GM11168 (cell line): ENCODE data around the gene CSRNP2.
"Not testable (repeated sequence)": the region's sequence is repeated elsewhere in the genome, so short reads cannot be mapped to it uniquely, and the experiment has no call there.

ENCODE experiments used
- in situ Hi-C: fragments of 300-500 bp; cut with MboI; formaldehyde crosslinking; loops from one replicate; pipeline ENCODE4 v1.12.0; 2022; ENCODE audit warnings: low sequenced_read_pairs; ENCODE audit not compliant: unreplicated experiment

The CSRNP2 gene

DNA sequence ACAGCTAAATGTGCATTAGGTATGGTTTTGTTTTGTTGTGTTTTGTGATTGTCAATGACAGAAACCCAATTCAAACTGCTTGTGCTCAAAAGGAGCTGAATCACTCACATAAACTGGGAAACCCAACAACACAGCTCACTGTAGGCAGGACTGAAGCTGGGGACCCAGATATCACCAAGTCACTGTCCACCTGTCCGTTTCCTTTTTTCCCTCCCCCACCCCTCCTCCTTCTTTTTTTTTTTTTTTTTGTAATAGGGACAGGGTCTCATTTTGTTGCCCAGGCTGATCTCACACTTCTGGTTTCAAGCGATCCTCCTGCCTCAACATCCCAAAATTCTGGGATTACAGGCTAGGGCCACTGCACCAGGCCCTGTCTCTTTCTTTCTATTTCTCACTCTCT lies 50.3 kb downstream of the CSRNP2 start:
- in situ Hi-C loops, result no loop called here

DNA sequence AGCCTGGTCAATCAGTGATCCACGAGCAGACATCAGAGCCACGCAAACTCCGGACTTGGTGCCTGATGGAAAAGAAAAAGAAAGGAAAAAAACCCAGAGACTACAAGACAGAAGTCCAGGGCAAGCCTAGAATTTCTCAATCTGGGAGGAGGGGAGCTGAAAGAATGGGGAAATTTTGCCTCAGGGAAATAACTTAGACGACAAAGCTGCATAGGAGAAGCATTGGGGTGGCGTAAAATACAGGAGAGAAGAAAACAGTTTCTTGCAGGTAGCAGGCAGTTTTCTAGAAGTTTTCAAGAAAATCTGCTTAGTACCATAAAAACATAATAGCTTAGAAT lies 54.6 kb downstream of the CSRNP2 start:
- in situ Hi-C loops, result no loop called here

GRCh38 chr12:51028126-51028812 lies 55.1 kb downstream of the CSRNP2 start:
- in situ Hi-C loops, result no loop called here

DNA sequence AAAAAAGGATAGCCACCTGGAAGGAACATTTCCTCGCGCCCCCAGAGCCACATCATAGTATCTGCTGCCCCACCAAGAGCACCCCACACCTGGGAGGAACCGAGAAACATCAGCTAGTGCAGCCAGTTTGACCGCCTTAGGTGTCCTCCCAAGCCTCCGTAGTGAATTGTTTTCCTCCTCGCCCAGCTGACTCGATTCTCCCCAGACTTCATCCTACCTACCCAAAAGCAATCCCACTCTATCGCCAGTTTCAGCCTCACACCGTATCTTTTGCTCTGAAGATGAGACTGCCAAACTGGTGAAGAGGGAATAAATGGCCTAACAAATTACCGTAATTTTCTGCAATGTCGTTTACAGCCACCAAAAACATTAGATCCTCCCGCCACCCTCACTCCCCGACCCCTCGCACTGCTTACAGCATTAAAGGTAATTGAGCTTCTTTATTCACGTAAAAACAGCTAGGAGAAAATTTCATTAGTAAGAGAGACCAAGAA lies 56.0 kb downstream of the CSRNP2 start:
- in situ Hi-C loops, result no loop called here

- in situ Hi-C loops, result no loop called here
These were observed 57.4 kb downstream of the CSRNP2 start, which contains the start of gene SLC11A2 for GRCh38 chr12:51025836-51026638. SLC11A2 (minus strand) TSS chr12:51026384; CDS start chr12:51010728, 15,656 bp downstream.

DNA sequence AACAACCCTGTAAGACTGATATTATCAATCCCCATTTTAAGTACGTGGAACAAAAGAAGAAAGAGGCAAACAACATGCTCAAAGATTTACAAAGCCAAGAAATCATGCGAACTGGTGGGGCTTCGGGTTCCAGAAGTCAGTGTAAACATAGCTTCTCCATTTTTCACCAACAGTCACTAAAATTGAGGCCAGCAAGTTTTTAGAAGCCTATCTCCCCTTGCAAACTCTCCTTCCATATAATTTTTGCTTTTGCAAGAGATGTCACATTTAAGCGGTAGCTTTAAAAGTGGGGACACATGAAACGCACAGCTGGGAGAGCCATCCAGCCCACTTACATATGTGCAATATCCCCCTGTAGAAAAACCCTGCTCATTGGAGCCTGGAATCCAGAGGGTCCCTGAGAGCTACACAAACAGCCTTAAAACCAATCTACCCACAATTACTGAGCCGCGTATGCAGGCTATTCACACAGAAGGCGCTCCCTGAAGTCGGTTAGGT lies 58.0 kb downstream of the CSRNP2 start:
- in situ Hi-C loops, result no loop called here

GRCh38 chr12:51023625-51024382 lies 59.6 kb downstream of the CSRNP2 start:
- in situ Hi-C loops, result no loop called here

DNA sequence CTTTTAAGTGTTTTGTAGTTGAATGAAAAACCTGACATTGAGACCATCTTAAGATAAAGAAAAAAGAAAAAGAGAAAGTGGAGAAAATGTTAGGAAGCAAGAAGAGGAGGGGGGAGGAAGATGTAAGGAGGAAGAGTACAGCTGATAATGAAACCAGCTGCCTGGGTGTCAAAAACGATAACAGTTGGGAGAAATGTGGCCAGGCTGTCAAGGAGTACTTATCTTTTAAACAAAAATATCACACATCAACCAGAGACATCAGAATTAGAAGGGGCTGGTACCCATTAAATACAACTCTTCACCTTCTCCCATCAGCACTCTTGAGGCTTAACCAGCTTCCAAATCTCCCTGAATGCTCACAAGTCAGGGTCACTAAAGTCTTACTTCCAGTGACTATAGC lies 61.7 kb downstream of the CSRNP2 start:
- in situ Hi-C loops, result no loop called here

DNA sequence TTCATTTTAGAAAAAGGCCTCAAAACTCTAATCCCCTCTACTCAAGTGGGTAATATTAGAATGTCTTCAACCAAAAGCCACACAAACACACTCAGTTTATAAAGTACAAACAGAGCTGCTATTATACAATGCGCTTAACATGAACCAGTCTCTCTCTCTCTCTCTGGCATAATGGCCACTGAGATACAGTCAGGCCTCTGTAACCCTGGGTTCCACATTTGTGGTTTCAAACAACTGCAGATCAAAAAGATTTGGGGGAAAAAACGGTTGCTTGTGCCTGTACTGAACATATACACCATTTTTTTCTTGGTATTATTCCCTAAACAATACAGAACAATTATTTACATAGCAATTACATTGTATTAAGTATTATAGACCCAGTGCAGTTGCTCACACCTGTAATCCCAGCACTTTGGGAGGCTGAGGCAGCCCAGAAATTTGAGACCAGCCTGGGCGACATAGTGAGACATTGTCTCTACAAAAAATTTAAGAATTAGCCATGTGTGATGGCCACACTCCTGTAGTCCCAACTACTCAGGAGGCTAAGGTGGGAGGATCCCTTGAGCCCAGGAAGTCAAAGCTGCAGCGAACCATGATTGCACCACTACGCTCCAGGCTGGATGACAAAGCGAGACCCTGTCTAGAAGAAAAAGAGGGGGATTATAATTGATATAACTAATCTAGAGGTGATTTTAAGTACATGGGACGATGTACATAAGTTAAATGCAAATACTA lies 62.8 kb downstream of the CSRNP2 start:
- in situ Hi-C loops, result no loop called here

DNA sequence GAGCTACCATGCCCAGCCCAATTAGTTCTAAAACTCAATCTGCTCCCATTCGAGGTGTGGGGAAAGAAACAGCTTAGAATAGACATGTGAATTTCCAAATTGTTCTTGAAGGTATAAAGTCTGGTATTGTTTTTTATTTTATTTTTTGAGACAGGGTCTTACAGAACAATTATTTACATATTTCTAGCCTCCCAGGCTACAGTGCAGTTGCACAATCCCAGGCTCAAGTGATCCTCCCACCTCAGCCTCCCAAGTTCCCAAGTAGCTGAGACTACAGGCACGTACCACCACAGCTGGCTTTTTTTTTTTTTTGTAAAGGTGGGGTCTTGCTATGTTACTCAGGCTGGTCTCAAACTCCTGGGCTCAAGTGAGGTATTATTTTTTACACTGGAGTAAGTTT lies 63.5 kb downstream of the CSRNP2 start:
- in situ Hi-C loops, result no loop called here

- in situ Hi-C loops, result no loop called here
These were observed 64.4 kb downstream of the CSRNP2 start for GRCh38 chr12:51018956-51019355.

DNA sequence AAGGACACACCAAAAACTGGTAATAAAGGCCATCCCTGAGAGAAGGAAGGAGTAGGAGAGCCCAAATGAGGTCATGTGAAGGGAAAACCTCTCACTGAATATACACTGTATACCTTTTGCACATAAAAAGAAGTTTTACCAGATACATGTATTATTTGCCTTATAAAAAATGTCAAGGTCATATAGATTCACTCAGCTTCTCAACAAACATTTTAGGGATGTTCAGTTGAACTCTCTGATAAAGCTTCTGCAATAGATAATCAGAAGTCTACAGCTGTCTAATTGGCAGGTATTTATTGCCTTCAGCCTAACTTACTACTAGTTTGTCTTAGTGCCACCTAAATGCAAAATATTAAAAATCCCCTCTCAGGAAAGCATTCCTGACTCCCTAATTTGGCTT lies 65.9 kb downstream of the CSRNP2 start:
- in situ Hi-C loops, result no loop called here

DNA sequence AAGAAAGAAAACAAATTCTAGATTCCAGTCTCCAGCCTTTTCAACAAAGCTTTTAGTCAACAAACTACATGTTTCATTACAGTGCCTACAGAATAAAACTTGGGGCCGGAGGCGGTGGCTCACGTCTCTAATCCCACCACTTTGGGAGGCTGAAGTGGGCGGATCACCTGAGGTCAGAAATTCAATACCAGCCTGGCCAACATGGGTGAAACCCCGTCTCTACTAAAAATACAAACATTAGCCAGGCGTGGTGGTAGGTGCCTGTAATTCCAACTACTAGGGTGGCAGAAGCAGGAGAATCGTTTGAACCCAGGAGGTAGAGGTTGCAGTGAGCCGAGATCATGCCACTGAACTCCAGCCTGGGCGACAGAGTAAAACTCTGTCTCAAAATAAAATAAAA lies 68.9 kb downstream of the CSRNP2 start:
- in situ Hi-C loops, result not testable (repeated sequence)

GRCh38 chr12:51013441-51013840 lies 70.0 kb downstream of the CSRNP2 start:
- in situ Hi-C loops, result no loop called here

GRCh38 chr12:51012570-51013236 lies 70.7 kb downstream of the CSRNP2 start:
- in situ Hi-C loops, result no loop called here

DNA sequence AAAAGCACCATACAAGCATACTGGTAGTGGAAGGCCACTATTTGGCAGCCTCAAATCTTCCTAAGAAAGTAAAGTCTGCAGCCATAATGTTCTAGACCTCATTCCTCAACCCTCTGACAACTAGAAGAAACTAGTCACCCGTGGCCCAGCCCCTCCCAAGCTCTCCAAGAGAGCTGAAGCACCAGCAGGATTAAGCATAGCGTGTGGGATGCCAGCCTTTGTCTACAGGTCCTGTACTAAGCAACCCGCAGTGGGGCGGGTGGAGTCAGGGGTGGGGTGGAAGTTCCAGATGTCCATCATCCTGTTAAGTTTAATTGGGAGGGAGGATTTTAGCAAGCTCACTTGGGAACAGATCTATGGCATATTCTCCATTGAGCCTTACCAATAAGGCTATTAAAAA lies 71.4 kb downstream of the CSRNP2 start:
- in situ Hi-C loops, result no loop called here
